HFFc6 (cell line): ENCODE results near the gene STK25. TPM values are rescaled to one million over a fixed set of nuclear protein-coding genes. Genes with fewer than 3 reads are reported as not detected.

ENCODE experiments used
- DNase-seq: peaks from one replicate; pipeline ENCODE4 v3.0.0-alpha.2; 2018
- H3K27ac Mint-ChIP-seq: 2 replicates; pipeline ENCODE4 v1.8.0; 2020; ENCODE audit warnings: mild to moderate bottlenecking, mixed read lengths
- H3K27me3 Mint-ChIP-seq: 2 replicates; pipeline ENCODE4 v1.8.0; 2021; ENCODE audit warnings: mild to moderate bottlenecking, moderate library complexity, mixed read lengths; ENCODE audit not compliant: insufficient read depth
- H3K36me3 Mint-ChIP-seq: 2 replicates; pipeline ENCODE4 v1.8.0; 2021; ENCODE audit warnings: low read depth, mixed read lengths
- H3K4me1 Mint-ChIP-seq: 2 replicates; pipeline ENCODE4 v1.8.0; 2020; ENCODE audit warnings: low read depth, mixed read lengths
- H3K4me3 Mint-ChIP-seq: 2 replicates; pipeline ENCODE4 v1.8.0; 2020; ENCODE audit warnings: mild to moderate bottlenecking, moderate library complexity, mixed read lengths
- H3K9me3 Mint-ChIP-seq: 2 replicates; pipeline ENCODE4 v1.8.0; 2020; ENCODE audit warnings: mild to moderate bottlenecking, mixed read lengths
- total RNA-seq, 6 experiments: library from RNA; stranded (reverse); fragmentation: NEBNext Ultra II Directional; extraction: Animal tissue kit (Norgen Biotek cat#: 25700); gene quantifications; 2 replicates in 1 of 6; 3 replicates in 5 of 6; pipeline ENCODE4 v1.2.3, GENCODE V29; 2021
- TF ChIP-seq, protein P1 (sequence below): fragments of 200-600 bp; sonication (generic); IDR thresholded peaks from 2 replicates; pipeline ENCODE4 v1.5.0; 2021; ENCODE audit warnings: antibody characterized with exemption, mild to moderate bottlenecking

Gene STK25
- total RNA-seq, 6 experiments from 2014 or later, result 129 to 159 (median 150) TPM

DNA sequence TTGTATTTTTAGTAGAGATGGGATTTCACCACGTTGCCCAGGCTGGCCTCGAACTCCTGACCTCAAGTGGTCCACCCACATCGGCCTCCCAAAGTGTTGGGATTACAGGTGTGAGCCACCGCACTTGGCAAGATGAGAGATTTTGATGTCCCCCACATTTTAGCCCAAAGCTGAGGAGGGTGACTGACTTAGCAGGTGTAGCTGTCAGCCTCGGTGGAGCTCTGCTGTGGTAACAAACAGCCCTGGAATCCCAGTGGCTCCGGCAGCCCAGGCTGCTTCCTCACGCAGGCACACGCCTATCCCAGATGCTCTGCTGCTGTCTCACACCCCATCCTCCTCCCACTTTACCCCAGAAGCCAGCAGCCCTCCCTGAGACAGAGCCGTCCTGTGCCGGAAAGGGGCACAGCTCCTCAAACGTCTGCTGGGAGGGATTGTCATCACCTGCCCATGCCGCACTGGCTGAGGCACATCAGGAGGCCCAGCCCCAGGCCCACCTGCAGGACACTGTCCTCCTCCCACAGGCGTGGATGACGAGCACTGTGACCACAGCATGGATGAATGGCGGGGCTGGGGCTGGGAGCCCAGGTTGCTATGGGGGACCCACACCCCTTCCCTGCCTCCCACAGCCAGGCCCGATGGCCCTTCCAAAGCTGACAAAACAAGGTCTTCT lies 39.5 kb upstream of the STK25 start:
- no peak overlapping the region for H3K4me3 Mint-ChIP-seq
- no peaks in the 10 kb centered on the region for H3K9me3 Mint-ChIP-seq
- no peaks in the 10 kb centered on the region for H3K4me1 Mint-ChIP-seq
- H3K36me3 Mint-ChIP-seq, result no peaks in the 10 kb centered on the region
- no peak for DNase-seq
- H3K27me3 Mint-ChIP-seq, result no peaks in the 10 kb centered on the region; the same call in 1 of the 2 replicates
- H3K27ac Mint-ChIP-seq, result no peak overlapping the region
- TF ChIP-seq, protein P1, sequence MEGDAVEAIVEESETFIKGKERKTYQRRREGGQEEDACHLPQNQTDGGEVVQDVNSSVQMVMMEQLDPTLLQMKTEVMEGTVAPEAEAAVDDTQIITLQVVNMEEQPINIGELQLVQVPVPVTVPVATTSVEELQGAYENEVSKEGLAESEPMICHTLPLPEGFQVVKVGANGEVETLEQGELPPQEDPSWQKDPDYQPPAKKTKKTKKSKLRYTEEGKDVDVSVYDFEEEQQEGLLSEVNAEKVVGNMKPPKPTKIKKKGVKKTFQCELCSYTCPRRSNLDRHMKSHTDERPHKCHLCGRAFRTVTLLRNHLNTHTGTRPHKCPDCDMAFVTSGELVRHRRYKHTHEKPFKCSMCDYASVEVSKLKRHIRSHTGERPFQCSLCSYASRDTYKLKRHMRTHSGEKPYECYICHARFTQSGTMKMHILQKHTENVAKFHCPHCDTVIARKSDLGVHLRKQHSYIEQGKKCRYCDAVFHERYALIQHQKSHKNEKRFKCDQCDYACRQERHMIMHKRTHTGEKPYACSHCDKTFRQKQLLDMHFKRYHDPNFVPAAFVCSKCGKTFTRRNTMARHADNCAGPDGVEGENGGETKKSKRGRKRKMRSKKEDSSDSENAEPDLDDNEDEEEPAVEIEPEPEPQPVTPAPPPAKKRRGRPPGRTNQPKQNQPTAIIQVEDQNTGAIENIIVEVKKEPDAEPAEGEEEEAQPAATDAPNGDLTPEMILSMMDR, result no peak

DNA sequence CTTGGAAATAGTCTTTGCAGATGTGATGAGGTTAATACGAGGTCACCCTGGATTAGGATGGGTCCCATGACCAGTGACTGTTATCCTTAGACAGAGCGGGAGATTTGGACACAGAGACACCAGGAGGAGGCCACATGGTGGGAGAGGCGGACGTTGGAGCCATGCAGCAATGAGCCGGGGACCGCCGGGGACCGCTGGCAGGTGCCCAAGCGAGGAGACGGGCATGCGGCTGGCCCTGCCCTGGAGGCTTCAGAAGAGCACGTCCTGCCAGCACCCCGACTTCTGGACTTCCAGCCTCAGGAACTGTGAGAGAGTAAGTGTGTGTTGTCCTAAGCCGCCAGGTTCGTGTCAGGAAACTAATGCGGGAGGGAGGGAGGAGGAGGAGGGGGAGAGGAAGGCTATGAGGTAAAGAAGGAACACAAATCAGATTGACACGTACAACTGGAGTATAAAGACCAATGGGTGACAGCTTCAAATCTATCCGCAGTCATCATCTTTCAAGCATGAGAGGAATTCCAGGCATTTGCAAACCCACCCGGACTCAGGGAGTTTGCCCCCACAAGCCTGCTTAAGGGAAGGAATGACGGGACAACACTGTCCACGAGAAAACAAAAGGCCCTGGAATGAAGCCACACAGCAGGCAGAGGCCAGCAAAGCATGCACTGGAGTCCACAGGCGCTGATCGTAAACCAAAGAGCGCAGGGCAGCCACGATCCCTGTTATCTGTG lies 38.6 kb upstream of the STK25 start:
- TF ChIP-seq, protein P1, result no peak
- Mint-ChIP-seq H3K4me1 (no peaks in the 10 kb centered on the region), H3K4me3 (no peak overlapping the region), H3K9me3 (no peaks in the 10 kb centered on the region), H3K27me3 (no peaks in the 10 kb centered on the region), H3K27ac (no peak overlapping the region), H3K36me3 (no peaks in the 10 kb centered on the region)
- DNase-seq, result peak; percentile 92

DNA sequence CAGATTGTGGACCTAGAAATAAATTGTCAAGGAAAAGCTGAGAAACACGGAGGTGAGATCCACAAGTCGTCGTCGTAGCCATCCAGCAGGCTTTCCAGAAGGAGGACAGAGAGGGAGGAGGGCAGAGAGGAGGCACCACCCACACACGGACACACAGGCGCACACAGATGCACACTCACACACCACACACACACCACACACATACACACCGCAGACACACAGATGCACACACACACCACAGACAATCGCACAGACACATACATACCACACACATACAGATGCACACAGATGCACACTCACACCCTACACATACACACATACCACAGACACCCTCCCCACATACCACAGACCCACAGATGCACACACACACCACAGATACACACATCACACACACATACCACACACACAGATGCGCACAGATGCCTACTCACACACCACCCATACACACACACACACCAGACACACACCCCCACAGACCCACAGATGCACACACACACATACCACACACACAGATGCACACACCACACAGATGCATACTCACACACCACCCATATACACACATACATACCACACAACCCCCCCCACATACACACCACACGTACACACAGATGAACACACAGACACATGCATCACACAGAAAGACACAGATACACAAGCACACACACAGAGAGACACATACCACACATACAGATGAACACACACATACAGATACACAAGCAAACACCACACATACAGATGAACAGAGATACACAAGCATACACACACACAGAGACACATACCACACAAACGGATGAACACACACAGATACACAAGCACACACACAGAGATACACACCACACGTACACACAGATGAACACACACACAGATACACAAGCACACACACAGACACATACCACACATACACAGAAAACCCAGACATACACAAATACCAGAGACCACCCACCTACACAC lies 37.4 kb upstream of the STK25 start:
- no peaks in the 10 kb centered on the region for H3K27me3 Mint-ChIP-seq
- H3K36me3 Mint-ChIP-seq, result no peaks in the 10 kb centered on the region
- DNase-seq, result no peak
- no peaks in the 10 kb centered on the region for H3K9me3 Mint-ChIP-seq
- TF ChIP-seq, protein P1, result no peak
- no peak overlapping the region for H3K27ac Mint-ChIP-seq
- H3K4me3 Mint-ChIP-seq, result no peak overlapping the region
- peaks cover 2% of the 10 kb centered on the region for H3K4me1 Mint-ChIP-seq

DNA sequence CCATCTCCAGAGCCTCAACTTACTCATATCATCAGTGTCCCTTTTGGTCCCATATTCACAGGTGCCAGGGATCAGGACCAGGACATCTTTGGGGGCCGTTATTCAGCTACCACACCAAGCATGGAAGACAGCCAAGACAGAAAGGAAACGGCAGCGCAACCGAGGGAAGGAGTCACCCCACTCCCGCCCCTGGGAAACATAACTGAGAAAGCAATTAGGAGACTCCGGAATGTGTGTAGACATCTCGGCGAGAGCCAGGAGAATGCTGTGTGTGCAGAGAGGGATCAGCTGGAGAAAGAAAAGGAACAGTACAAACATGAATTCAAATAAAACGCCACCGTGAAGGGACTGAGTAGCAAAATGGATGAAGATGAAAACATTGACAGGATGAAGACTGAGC lies 36.7 kb upstream of the STK25 start:
- H3K36me3 Mint-ChIP-seq, result no peaks in the 10 kb centered on the region
- H3K4me1 Mint-ChIP-seq, result peaks cover 7% of the 10 kb centered on the region

DNA sequence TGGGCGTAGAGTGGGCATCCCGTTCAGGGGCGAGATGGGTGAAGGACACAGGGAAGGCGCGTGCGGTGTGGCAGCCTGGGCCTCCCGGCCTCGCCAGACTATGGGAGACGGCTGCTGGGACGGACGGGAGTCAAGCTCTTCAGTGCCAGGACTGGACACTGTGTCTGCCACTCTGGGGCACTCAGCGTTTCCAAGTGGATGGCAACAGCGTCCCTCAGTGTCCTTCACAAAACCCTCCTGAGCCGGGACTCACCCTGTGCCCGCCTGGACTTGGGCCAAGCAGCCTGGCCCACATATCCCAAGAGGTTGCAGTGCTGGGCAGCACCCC lies 33.9 kb upstream of the STK25 start:
- TF ChIP-seq, protein P1, result no peak
- no peaks in the 10 kb centered on the region for H3K9me3 Mint-ChIP-seq
- no peak overlapping the region for H3K27ac Mint-ChIP-seq
- H3K4me3 Mint-ChIP-seq, result no peak overlapping the region
- DNase-seq, result no peak
- H3K36me3 Mint-ChIP-seq, result no peaks in the 10 kb centered on the region
- H3K4me1 Mint-ChIP-seq, result peaks cover 7% of the 10 kb centered on the region
- H3K27me3 Mint-ChIP-seq, result no peaks in the 10 kb centered on the region; the same call in 1 of the 2 replicates

More for the DNA sequence above, 36.7 kb upstream of the STK25 start:
- TF ChIP-seq, protein P1, result no peak
- no peaks in the 10 kb centered on the region; the same call in 1 of the 2 replicates for H3K27me3 Mint-ChIP-seq
- H3K9me3 Mint-ChIP-seq, result no peaks in the 10 kb centered on the region
- H3K4me3 Mint-ChIP-seq, result no peak overlapping the region
- H3K27ac Mint-ChIP-seq, result no peak overlapping the region
- no peak for DNase-seq
